HepG2 (cell line): ENCODE measurements around the gene FBXO41. TPM values are rescaled to one million over a fixed set of nuclear protein-coding genes. Genes with fewer than 3 reads are reported as not detected.

ENCODE experiments used
- ATF7 ChIP-seq, 2 experiments: fragments of 450-650 bp in 1 of 2; sonication (generic) in 1 of 2; formaldehyde crosslinking in 1 of 2; IDR thresholded peaks; 2 replicates each; pipeline versions ENCODE4 v1.4.0 to v1.6.1; 2016 to 2020; ENCODE audit warnings: antibody characterized with exemption in 1 of 2, mild to moderate bottlenecking in 1 of 2, missing genetic modification reagents in 1 of 2
- CHD2 ChIP-seq: IDR thresholded peaks from 2 replicates; pipeline ENCODE4 v1.6.1; 2011; ENCODE audit warnings: low read depth, low read length, improper control_type of control experiment
- NFE2 ChIP-seq: sonication (generic); formaldehyde crosslinking; IDR thresholded peaks from 2 replicates; pipeline ENCODE4 v1.4.0; 2020; ENCODE audit warnings: missing genetic modification reagents
- POLR2A ChIP-seq, 2 experiments: IDR thresholded peaks; 2 replicates each; pipeline ENCODE4 v1.6.1; 2011; ENCODE audit warnings: low read depth in 2 of 2, low read length in 2 of 2, mild to moderate bottlenecking in 1 of 2, moderate library complexity in 1 of 2; ENCODE audit not compliant: insufficient read depth in 1 of 2
- SALL1 ChIP-seq: sonication (generic); formaldehyde crosslinking; IDR thresholded peaks from 2 replicates; pipeline ENCODE4 v1.8.0; 2022; ENCODE audit warnings: mild to moderate bottlenecking, missing genetic modification reagents
- SRSF1 ChIP-seq: fragments of 200-400 bp; formaldehyde crosslinking; optimal IDR thresholded peaks from 2 replicates; pipeline ENCODE3; 2017; ENCODE audit warnings: mild to moderate bottlenecking, low read depth, low read length, moderate library complexity
- ZNF317 ChIP-seq: sonication (generic); formaldehyde crosslinking; IDR thresholded peaks from 2 replicates; pipeline ENCODE4 v1.5.0; 2020; ENCODE audit warnings: mild to moderate bottlenecking, missing genetic modification reagents
- ZNF44 ChIP-seq: sonication (generic); formaldehyde crosslinking; IDR thresholded peaks from 2 replicates; pipeline ENCODE4 v1.5.1; 2020; ENCODE audit warnings: mild to moderate bottlenecking, missing genetic modification reagents
- ZNF501 ChIP-seq: sonication (generic); formaldehyde crosslinking; IDR thresholded peaks from 2 replicates; pipeline ENCODE4 v1.5.1; 2020; ENCODE audit warnings: mild to moderate bottlenecking, moderate library complexity, missing genetic modification reagents
- ZNF790 ChIP-seq: sonication (generic); formaldehyde crosslinking; IDR thresholded peaks from 2 replicates; pipeline ENCODE4 v1.8.0; 2022; ENCODE audit warnings: missing genetic modification reagents, mild to moderate bottlenecking, borderline replicate concordance
- polyA plus RNA-seq, 8 experiments: library from polyadenylated mRNA; depleted of rRNA in 3 of 8; stranded (reverse) in 7 of 8; unstranded in 1 of 8; fragments of >200 nt; fragmentation: Illumina TruSeq in 4 of 8; extraction: Trizol in 4 of 8; gene quantifications; 2 replicates each; pipeline versions ENCODE4 v1.2.1 to v1.2.3, GENCODE V29; 2011 to 2016; ENCODE audit warnings: low read depth in 4 of 8, missing spikeins in 1 of 8, mixed read lengths in 1 of 8; ENCODE audit not compliant: insufficient read depth in 1 of 8
- total RNA-seq, 5 experiments: library from RNA; depleted of rRNA; stranded (reverse); fragments of >200 nt; fragmentation: Illumina TruSeq; extraction: Trizol; gene quantifications; 2 replicates each; pipeline ENCODE4 v1.2.3, GENCODE V29; 2016; ENCODE audit warnings: low read depth in 1 of 5
- TF ChIP-seq, protein P1 (sequence below), 2 experiments: fragments of 450-650 bp in 1 of 2; sonication (generic) in 1 of 2; formaldehyde crosslinking in 1 of 2; IDR thresholded peaks; 2 replicates each; pipeline versions ENCODE4 v1.6.1 to v1.8.0; 2016 to 2022; ENCODE audit warnings: antibody characterized with exemption in 1 of 2, mild to moderate bottlenecking in 1 of 2, missing genetic modification reagents in 1 of 2
- TF ChIP-seq, protein P2 (sequence below): IDR thresholded peaks from 2 replicates; pipeline ENCODE4 v1.6.1; 2018; ENCODE audit warnings: missing genetic modification reagents
- TF ChIP-seq, protein P3 (sequence below): sonication (generic); formaldehyde crosslinking; IDR thresholded peaks from 2 replicates; pipeline ENCODE4 v1.4.0; 2020; ENCODE audit warnings: missing genetic modification reagents
- TF ChIP-seq, protein P4 (sequence below): sonication (generic); formaldehyde crosslinking; IDR thresholded peaks from 2 replicates; pipeline ENCODE4 v1.9.0; 2022; ENCODE audit warnings: low read depth, missing genetic modification reagents

FBXO41 gene
- total and polyA plus RNA-seq, 2 of the 13 experiments (the other 11 are each of a cell fraction or from before 2014, with no cell fraction given) = 4.2 to 10.3 TPM

DNA sequence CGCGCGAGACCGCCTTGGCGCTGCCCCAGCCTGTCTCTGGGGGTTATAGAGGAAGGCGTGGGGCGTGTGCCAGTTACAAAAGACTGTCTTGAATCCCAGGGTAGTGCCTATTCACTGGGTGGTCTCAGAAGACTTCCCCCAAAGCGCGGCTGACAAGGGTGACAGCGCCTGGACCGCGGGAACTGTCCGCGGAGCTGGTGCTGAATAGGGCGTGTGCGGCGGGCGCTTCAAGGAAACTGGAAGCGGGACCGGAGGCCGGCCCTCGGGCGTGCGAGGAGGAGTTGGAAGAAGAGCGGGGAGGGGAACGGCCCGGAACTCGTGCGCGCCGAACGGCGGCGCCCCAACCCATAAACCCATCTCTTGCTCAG lies 6.8 kb upstream of the FBXO41 start (continued):
- TF ChIP-seq, protein P1, sequence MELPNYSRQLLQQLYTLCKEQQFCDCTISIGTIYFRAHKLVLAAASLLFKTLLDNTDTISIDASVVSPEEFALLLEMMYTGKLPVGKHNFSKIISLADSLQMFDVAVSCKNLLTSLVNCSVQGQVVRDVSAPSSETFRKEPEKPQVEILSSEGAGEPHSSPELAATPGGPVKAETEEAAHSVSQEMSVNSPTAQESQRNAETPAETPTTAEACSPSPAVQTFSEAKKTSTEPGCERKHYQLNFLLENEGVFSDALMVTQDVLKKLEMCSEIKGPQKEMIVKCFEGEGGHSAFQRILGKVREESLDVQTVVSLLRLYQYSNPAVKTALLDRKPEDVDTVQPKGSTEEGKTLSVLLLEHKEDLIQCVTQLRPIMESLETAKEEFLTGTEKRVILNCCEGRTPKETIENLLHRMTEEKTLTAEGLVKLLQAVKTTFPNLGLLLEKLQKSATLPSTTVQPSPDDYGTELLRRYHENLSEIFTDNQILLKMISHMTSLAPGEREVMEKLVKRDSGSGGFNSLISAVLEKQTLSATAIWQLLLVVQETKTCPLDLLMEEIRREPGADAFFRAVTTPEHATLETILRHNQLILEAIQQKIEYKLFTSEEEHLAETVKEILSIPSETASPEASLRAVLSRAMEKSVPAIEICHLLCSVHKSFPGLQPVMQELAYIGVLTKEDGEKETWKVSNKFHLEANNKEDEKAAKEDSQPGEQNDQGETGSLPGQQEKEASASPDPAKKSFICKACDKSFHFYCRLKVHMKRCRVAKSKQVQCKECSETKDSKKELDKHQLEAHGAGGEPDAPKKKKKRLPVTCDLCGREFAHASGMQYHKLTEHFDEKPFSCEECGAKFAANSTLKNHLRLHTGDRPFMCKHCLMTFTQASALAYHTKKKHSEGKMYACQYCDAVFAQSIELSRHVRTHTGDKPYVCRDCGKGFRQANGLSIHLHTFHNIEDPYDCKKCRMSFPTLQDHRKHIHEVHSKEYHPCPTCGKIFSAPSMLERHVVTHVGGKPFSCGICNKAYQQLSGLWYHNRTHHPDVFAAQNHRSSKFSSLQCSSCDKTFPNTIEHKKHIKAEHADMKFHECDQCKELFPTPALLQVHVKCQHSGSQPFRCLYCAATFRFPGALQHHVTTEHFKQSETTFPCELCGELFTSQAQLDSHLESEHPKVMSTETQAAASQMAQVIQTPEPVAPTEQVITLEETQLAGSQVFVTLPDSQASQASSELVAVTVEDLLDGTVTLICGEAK (IDR thresholded peaks at IDR 0.05) = no peak
- TF ChIP-seq, protein P1 (CRISPR knock-in tag; IDR thresholded peaks at IDR 0.05) = peak; percentile 52; the same call in 1 of the 2 replicates
- TF ChIP-seq POLR2A (IDR thresholded peaks at IDR 0.05; ENCODE audit: insufficient read depth in 1 of 2, low read depth in 2 of 2, low read length in 2 of 2) = no peak
- TF ChIP-seq ZNF790 (CRISPR knock-in tag) = peak; percentile 89; the same call in 1 of the 2 replicates
- TF ChIP-seq ATF7 (IDR thresholded peaks at IDR 0.05) = no peak
- TF ChIP-seq ATF7 (CRISPR knock-in tag; IDR thresholded peaks at IDR 0.05) = no peak
- peak; percentile 91 for TF ChIP-seq SALL1 (CRISPR knock-in tag)
- no peak for TF ChIP-seq SRSF1
- TF ChIP-seq, protein P2, sequence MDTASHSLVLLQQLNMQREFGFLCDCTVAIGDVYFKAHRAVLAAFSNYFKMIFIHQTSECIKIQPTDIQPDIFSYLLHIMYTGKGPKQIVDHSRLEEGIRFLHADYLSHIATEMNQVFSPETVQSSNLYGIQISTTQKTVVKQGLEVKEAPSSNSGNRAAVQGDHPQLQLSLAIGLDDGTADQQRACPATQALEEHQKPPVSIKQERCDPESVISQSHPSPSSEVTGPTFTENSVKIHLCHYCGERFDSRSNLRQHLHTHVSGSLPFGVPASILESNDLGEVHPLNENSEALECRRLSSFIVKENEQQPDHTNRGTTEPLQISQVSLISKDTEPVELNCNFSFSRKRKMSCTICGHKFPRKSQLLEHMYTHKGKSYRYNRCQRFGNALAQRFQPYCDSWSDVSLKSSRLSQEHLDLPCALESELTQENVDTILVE = 0 out of 2 replicates have a peak, but pooled peaks have one; percentile 50
- TF ChIP-seq ZNF317 (CRISPR knock-in tag) = peak; percentile 74; the same call in 1 of the 2 replicates
- 0 out of 2 replicates have a peak, but pooled peaks have one; percentile 52 for TF ChIP-seq ZNF501 (CRISPR knock-in tag)
- TF ChIP-seq, protein P3, sequence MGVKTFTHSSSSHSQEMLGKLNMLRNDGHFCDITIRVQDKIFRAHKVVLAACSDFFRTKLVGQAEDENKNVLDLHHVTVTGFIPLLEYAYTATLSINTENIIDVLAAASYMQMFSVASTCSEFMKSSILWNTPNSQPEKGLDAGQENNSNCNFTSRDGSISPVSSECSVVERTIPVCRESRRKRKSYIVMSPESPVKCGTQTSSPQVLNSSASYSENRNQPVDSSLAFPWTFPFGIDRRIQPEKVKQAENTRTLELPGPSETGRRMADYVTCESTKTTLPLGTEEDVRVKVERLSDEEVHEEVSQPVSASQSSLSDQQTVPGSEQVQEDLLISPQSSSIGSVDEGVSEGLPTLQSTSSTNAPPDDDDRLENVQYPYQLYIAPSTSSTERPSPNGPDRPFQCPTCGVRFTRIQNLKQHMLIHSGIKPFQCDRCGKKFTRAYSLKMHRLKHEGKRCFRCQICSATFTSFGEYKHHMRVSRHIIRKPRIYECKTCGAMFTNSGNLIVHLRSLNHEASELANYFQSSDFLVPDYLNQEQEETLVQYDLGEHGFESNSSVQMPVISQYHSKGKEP = 0 out of 2 replicates have a peak, but pooled peaks have one; percentile 84
- TF ChIP-seq, protein P4, sequence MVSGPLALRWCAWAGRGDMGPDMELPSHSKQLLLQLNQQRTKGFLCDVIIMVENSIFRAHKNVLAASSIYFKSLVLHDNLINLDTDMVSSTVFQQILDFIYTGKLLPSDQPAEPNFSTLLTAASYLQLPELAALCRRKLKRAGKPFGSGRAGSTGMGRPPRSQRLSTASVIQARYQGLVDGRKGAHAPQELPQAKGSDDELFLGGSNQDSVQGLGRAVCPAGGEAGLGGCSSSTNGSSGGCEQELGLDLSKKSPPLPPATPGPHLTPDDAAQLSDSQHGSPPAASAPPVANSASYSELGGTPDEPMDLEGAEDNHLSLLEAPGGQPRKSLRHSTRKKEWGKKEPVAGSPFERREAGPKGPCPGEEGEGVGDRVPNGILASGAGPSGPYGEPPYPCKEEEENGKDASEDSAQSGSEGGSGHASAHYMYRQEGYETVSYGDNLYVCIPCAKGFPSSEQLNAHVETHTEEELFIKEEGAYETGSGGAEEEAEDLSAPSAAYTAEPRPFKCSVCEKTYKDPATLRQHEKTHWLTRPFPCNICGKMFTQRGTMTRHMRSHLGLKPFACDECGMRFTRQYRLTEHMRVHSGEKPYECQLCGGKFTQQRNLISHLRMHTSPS (CRISPR knock-in tag) = no peak
- TF ChIP-seq NFE2 = no peak
- TF ChIP-seq ZNF44 (CRISPR knock-in tag) = no peak
- TF ChIP-seq CHD2 = no peak
